ENCODE measurements around the gene ITPRIPL2.

DNA sequence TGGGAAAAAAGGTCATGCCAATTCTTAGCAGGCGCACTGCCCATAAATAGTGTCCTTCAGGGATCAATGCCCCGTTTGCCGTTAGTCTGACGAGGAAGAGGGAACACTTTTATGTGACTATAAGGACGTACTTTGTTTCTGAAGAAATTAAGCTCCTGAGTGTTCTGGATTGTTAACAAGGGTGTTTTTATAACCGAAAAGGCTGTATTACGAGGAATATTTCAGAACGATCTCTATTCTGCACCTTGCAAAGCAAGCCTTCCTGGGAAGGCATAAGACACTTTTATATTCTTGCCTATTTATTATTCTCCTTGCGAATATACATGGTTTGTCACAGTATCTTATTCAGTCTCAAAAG, 29.8 kb downstream of the ITPRIPL2 start:
- TF ChIP-seq ELF4 (CRISPR knock-in tag; IDR thresholded peaks at IDR 0.05; ENCODE audit: borderline replicate concordance): no peak
- no peak for TF ChIP-seq ZNF407 (CRISPR knock-in tag; IDR thresholded peaks at IDR 0.05; ENCODE audit: not compliant biosample characterization)
- TF ChIP-seq SP2 (CRISPR knock-in tag; IDR thresholded peaks at IDR 0.05): no peak
- TF ChIP-seq, protein P1, sequence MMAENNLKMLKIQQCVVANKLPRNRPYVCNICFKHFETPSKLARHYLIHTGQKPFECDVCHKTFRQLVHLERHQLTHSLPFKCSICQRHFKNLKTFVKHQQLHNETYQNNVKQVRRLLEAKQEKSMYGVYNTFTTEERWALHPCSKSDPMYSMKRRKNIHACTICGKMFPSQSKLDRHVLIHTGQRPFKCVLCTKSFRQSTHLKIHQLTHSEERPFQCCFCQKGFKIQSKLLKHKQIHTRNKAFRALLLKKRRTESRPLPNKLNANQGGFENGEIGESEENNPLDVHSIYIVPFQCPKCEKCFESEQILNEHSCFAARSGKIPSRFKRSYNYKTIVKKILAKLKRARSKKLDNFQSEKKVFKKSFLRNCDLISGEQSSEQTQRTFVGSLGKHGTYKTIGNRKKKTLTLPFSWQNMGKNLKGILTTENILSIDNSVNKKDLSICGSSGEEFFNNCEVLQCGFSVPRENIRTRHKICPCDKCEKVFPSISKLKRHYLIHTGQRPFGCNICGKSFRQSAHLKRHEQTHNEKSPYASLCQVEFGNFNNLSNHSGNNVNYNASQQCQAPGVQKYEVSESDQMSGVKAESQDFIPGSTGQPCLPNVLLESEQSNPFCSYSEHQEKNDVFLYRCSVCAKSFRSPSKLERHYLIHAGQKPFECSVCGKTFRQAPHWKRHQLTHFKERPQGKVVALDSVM (CRISPR knock-in tag; IDR thresholded peaks at IDR 0.05): no peak
- no peak for TF ChIP-seq POLR2AphosphoS5 (IDR thresholded peaks at IDR 0.05; ENCODE audit: low read depth, low read length)
- no peak for TF ChIP-seq ARNTL (CRISPR knock-in tag; IDR thresholded peaks at IDR 0.05)
- TF ChIP-seq CTCF (CRISPR knock-in tag; IDR thresholded peaks at IDR 0.05): no peak
- no peak for TF ChIP-seq RBM22 (optimal IDR thresholded peaks at IDR 0.05; ENCODE audit: low read length)
- no peak for TF ChIP-seq PLSCR1 (CRISPR knock-in tag; IDR thresholded peaks at IDR 0.05; ENCODE audit: borderline replicate concordance)

All from HepG2 (cell line).